Skeletal muscle satellite cell (primary cell): ENCODE data around the gene SRRM3.
"Not testable (repeated sequence)": the region's sequence is repeated elsewhere in the genome, so short reads cannot be mapped to it uniquely, and the experiment has no call there.

Experiments
- H3K27me3 ChIP-seq: 2 replicates; pipeline ENCODE4 v1.7.0; 2013; ENCODE audit warnings: low read length; ENCODE audit not compliant: control insufficient read depth, insufficient read depth
- H3K36me3 ChIP-seq: 2 replicates; pipeline ENCODE4 v1.7.0; 2013; ENCODE audit warnings: mild to moderate bottlenecking, control low read depth, low read length; ENCODE audit not compliant: insufficient read depth
- H3K4me1 ChIP-seq: 2 replicates; pipeline ENCODE4 v1.7.0; 2013; ENCODE audit warnings: low read length; ENCODE audit not compliant: control insufficient read depth, insufficient read depth
- H3K4me2 ChIP-seq: 2 replicates; pipeline ENCODE4 v1.7.0; 2013; ENCODE audit warnings: mild to moderate bottlenecking, low read length
- H3K4me3 ChIP-seq: 2 replicates; pipeline ENCODE4 v1.7.0; 2013; ENCODE audit warnings: low read length
- H3K9ac ChIP-seq: 2 replicates; pipeline ENCODE4 v1.7.0; 2013; ENCODE audit warnings: mild to moderate bottlenecking, low read depth, low read length, moderate library complexity
- H3K9me3 ChIP-seq: replicated peaks from 2 replicates; pipeline ENCODE4 v1.7.0; 2013; ENCODE audit warnings: mild to moderate bottlenecking, control low read depth, low read length

SRRM3 gene

GRCh38 chr7:76311838-76312237 lies 110.1 kb downstream of the SRRM3 start:
- not testable (repeated sequence) for H3K4me3 ChIP-seq, H3K4me2 ChIP-seq, H3K27me3 ChIP-seq, H3K9ac ChIP-seq, H3K9me3 ChIP-seq, H3K36me3 ChIP-seq
- H3K4me1 ChIP-seq: peaks cover 20% of the 10 kb centered on the region

GRCh38 chr7:76314042-76314721 lies 112.5 kb downstream of the SRRM3 start:
- H3K4me1 ChIP-seq: peaks cover 28% of the 10 kb centered on the region
- no peaks in the 10 kb centered on the region for H3K36me3 ChIP-seq
- no peak overlapping the region for H3K9ac ChIP-seq
- H3K27me3 ChIP-seq: no peaks in the 10 kb centered on the region
- H3K9me3 ChIP-seq: no peaks in the 10 kb centered on the region
- peak overlapping the region; percentile 53 for H3K4me2 ChIP-seq
- H3K4me3 ChIP-seq: no peak overlapping the region

- not testable (repeated sequence) for H3K9me3 ChIP-seq, H3K36me3 ChIP-seq, H3K27me3 ChIP-seq, H3K4me2 ChIP-seq, H3K9ac ChIP-seq, H3K4me3 ChIP-seq
- H3K4me1 ChIP-seq: peaks cover 31% of the 10 kb centered on the region
Measured at GRCh38 chr7:76314740-76315139, 113.0 kb downstream of the SRRM3 start.

- peaks cover 28% of the 10 kb centered on the region for H3K4me1 ChIP-seq
- H3K9me3 ChIP-seq: no peaks in the 10 kb centered on the region
- H3K4me3 ChIP-seq: no peak overlapping the region
- no peaks in the 10 kb centered on the region for H3K36me3 ChIP-seq
- no peak overlapping the region for H3K4me2 ChIP-seq
- H3K9ac ChIP-seq: no peak overlapping the region
- H3K27me3 ChIP-seq: no peaks in the 10 kb centered on the region
Measured at GRCh38 chr7:76315364-76315763, 113.7 kb downstream of the SRRM3 start.

GRCh38 chr7:76316984-76317781 lies 115.5 kb downstream of the SRRM3 start:
- H3K9me3 ChIP-seq: no peaks in the 10 kb centered on the region
- peaks cover 7% of the 10 kb centered on the region for H3K36me3 ChIP-seq
- peak overlapping the region; percentile 90 for H3K4me2 ChIP-seq
- H3K27me3 ChIP-seq: no peaks in the 10 kb centered on the region
- H3K9ac ChIP-seq: peak overlapping the region; percentile 83
- H3K4me1 ChIP-seq: peaks cover 21% of the 10 kb centered on the region
- H3K4me3 ChIP-seq: peak overlapping the region; percentile 75

- H3K36me3 ChIP-seq: peaks cover 7% of the 10 kb centered on the region
- H3K27me3 ChIP-seq: no peaks in the 10 kb centered on the region
- H3K4me1 ChIP-seq: peaks cover 28% of the 10 kb centered on the region
- peak overlapping the region; percentile 75 for H3K4me3 ChIP-seq
- H3K9me3 ChIP-seq: no peaks in the 10 kb centered on the region
- peak overlapping the region; percentile 83 for H3K9ac ChIP-seq
- H3K4me2 ChIP-seq: peak overlapping the region; percentile 90
Measured at GRCh38 chr7:76317782-76318487, 116.2 kb downstream of the SRRM3 start.

GRCh38 chr7:76318488-76319353 lies 117.0 kb downstream of the SRRM3 start:
- Histone ChIP-seq H3K9ac (peak overlapping the region; percentile 83), H3K4me3 (peak overlapping the region; percentile 75), H3K36me3 (peaks cover 7% of the 10 kb centered on the region), H3K4me2 (peak overlapping the region; percentile 90), H3K27me3 (no peaks in the 10 kb centered on the region), H3K9me3 (no peaks in the 10 kb centered on the region), H3K4me1 (peaks cover 35% of the 10 kb centered on the region)

GRCh38 chr7:76325092-76325491 lies 123.4 kb downstream of the SRRM3 start:
- Histone ChIP-seq H3K9ac (no peak overlapping the region), H3K9me3 (no peaks in the 10 kb centered on the region), H3K27me3 (no peaks in the 10 kb centered on the region), H3K4me1 (peaks cover 24% of the 10 kb centered on the region), H3K4me3 (no peak overlapping the region), H3K4me2 (no peak overlapping the region), H3K36me3 (peaks cover 59% of the 10 kb centered on the region)

- Histone ChIP-seq H3K4me1 (peaks cover 24% of the 10 kb centered on the region), H3K4me2 (no peak overlapping the region), H3K36me3 (peaks cover 62% of the 10 kb centered on the region), H3K4me3 (no peak overlapping the region), H3K27me3 (no peaks in the 10 kb centered on the region), H3K9ac (no peak overlapping the region), H3K9me3 (no peaks in the 10 kb centered on the region)
Measured at GRCh38 chr7:76325811-76326210, 124.1 kb downstream of the SRRM3 start.

GRCh38 chr7:76326646-76327233 lies 125.0 kb downstream of the SRRM3 start:
- H3K27me3 ChIP-seq: no peaks in the 10 kb centered on the region
- H3K36me3 ChIP-seq: peaks cover 61% of the 10 kb centered on the region
- H3K4me3 ChIP-seq: no peak overlapping the region
- no peak overlapping the region for H3K4me2 ChIP-seq
- H3K9ac ChIP-seq: no peak overlapping the region
- no peaks in the 10 kb centered on the region for H3K9me3 ChIP-seq
- H3K4me1 ChIP-seq: peaks cover 24% of the 10 kb centered on the region
